ENCODE results near the gene GABRA1. TPM values are rescaled to one million over a fixed set of nuclear protein-coding genes. Genes with fewer than 3 reads are reported as not detected.

GABRA1 gene
- total RNA-seq, 1 experiment from 2014 or later, result not detected

GRCh38 chr5:161865510-161865909 lies 17.6 kb downstream of the GABRA1 start:
- H3K9me3 ChIP-seq (ENCODE audit: control insufficient read depth, low read depth, low read length), result no peaks in the 10 kb centered on the region
- no peak overlapping the region for H2BK20ac ChIP-seq (ENCODE audit: low read depth, low read length, poor library complexity, severe bottlenecking)

More at GRCh38 chr5:161865510-161865909, 17.6 kb downstream of the GABRA1 start:
- Histone ChIP-seq H3K23me2 (ENCODE audit: insufficient read length, low read depth, low read length, poor library complexity, severe bottlenecking) (no peaks in the 10 kb centered on the region), H2AFZ (ENCODE audit: low read length) (no peak overlapping the region), H3K79me1 (ENCODE audit: insufficient read depth, low read depth, low read length, poor library complexity, severe bottlenecking) (no peaks in the 10 kb centered on the region), H3K27ac (ENCODE audit: insufficient read length, low read depth, low read length) (no peak overlapping the region), H4K91ac (ENCODE audit: insufficient read length, low read depth, low read length) (no peak overlapping the region), H3K4me1 (ENCODE audit: insufficient read depth, low read length) (no peaks in the 10 kb centered on the region), H3K56ac (ENCODE audit: insufficient read length, low read depth, low read length) (no peak overlapping the region), H3K14ac (ENCODE audit: insufficient read depth, low read length) (no peak overlapping the region), H3K27me3 (ENCODE audit: insufficient read depth, low read length) (no peaks in the 10 kb centered on the region), H4K5ac (ENCODE audit: insufficient read length, low read depth, low read length) (no peak overlapping the region), H4K8ac (replicated peaks; ENCODE audit: insufficient read length, low read depth, low read length) (no peak overlapping the region), H3K23ac (ENCODE audit: insufficient read length, low read depth, low read length) (no peak overlapping the region), H4K20me1 (ENCODE audit: control insufficient read depth, insufficient read depth, insufficient read length) (no peaks in the 10 kb centered on the region), H2BK5ac (ENCODE audit: insufficient read length, low read length) (no peak overlapping the region), H3K4ac (ENCODE audit: low read depth, low read length) (no peak overlapping the region), H3K9ac (ENCODE audit: extremely low read depth, insufficient read length, low read length) (no peak overlapping the region), H2BK120ac (ENCODE audit: low read depth, low read length, poor library complexity, severe bottlenecking) (no peak overlapping the region), H3K4me2 (ENCODE audit: insufficient read depth, insufficient read length, low read length) (no peak overlapping the region), H3K79me2 (ENCODE audit: insufficient read depth, low read length) (no peaks in the 10 kb centered on the region), H3T11ph (ENCODE audit: low read length) (no peak overlapping the region), H2BK15ac (ENCODE audit: low read depth, low read length) (no peak overlapping the region), H2BK12ac (ENCODE audit: insufficient read length, low read depth, low read length) (no peak overlapping the region), H2AK5ac (ENCODE audit: insufficient read length, low read length) (no peak overlapping the region), H3K18ac (ENCODE audit: insufficient read length, low read depth, low read length) (no peak overlapping the region)
- no CpG with 5 or more reads among the region's 7 CpGs for WGBS (ENCODE audit: extremely low coverage, insufficient read length, low lambda C conversion rate)
- Mint-ChIP-seq H3K27me3 (ENCODE audit: low read depth) (peaks cover 1% of the 10 kb centered on the region; the same call in 1 of the 2 replicates), H3K9me3 (no peaks in the 10 kb centered on the region), H3K4me1 (no peaks in the 10 kb centered on the region), H3K27ac (no peak overlapping the region), H3K36me3 (ENCODE audit: insufficient read depth in 1 of 3, low read depth in 3 of 3) (no peaks in the 10 kb centered on the region), H3K4me3 (no peak overlapping the region)
- TF ChIP-seq CTCF (conservative IDR thresholded peaks at IDR 0.05), result no peak
- DNase-seq, result no peak
